Endothelial cell of umbilical vein (primary cell): ENCODE data around the gene SSR1. TPM values are rescaled to one million over a fixed set of nuclear protein-coding genes. Genes with fewer than 3 reads are reported as not detected.

Experiments used
- BruUV-seq: library from RNA; stranded (reverse); fragments of 400-500 nt; replicated peaks from 2 replicates; lab custom pipeline; 2021; lab: Mats Ljungman, UMichigan
- CTCF ChIA-PET: fragments of 300-600, 350-600 bp; sonication (Branson Sonifier 250); formaldehyde crosslinking; loops from one replicate; lab custom pipeline; 2021; ENCODE audit warnings: antibody characterized with exemption, inconsistent platforms; lab: Charles Lee
- POLR2A ChIA-PET: fragments of 300-600, 350-600 bp; sonication (Branson Sonifier 250); formaldehyde crosslinking; loops from one replicate; lab custom pipeline; 2021; ENCODE audit warnings: antibody characterized with exemption, inconsistent platforms; lab: Charles Lee
- DNase-seq: peaks from one replicate; pipeline ENCODE4 v3.0.0-alpha.2; 2011; ENCODE audit warnings: low read depth, low spot score
- FAIRE-seq: peaks from 2 replicates; lab custom pipeline; 2011; peaks lifted over from hg19 to GRCh38; lab: Jason Lieb, UNC
- H2AFZ ChIP-seq: 2 replicates; pipeline ENCODE4 v1.6.0; 2012; ENCODE audit warnings: low read depth, low read length, control low read depth, inconsistent platforms
- H3K27ac ChIP-seq: 2 replicates; pipeline ENCODE4 v1.5.1; 2011; ENCODE audit warnings: low read depth, mild to moderate bottlenecking, control low read depth, low read length, moderate library complexity; ENCODE audit not compliant: insufficient read depth
- H3K27me3 ChIP-seq, 2 experiments: 2 replicates each; pipeline versions ENCODE4 v1.6.0 to v1.6.1; 2011; ENCODE audit warnings: low read length in 2 of 2, mixed read lengths in 1 of 2; ENCODE audit not compliant: control insufficient read depth in 2 of 2, insufficient read depth in 2 of 2
- H3K36me3 ChIP-seq, 2 experiments: 2 replicates in 1 of 2; 3 replicates in 1 of 2; pipeline ENCODE4 v1.5.1; 2011; ENCODE audit warnings: low read length in 2 of 2, mild to moderate bottlenecking in 1 of 2, moderate library complexity in 1 of 2; ENCODE audit not compliant: control insufficient read depth in 2 of 2, insufficient read depth in 2 of 2; ENCODE audit errors: extremely low read depth in 1 of 2
- H3K4me1 ChIP-seq: 3 replicates; pipeline ENCODE4 v1.5.1; 2011; ENCODE audit warnings: mild to moderate bottlenecking, low read length; ENCODE audit not compliant: control insufficient read depth, insufficient read depth; ENCODE audit errors: extremely low read depth
- H3K4me2 ChIP-seq: 2 replicates; pipeline ENCODE4 v1.6.1; 2011; ENCODE audit warnings: low read length, control low read depth, mixed read lengths; ENCODE audit not compliant: insufficient read depth
- H3K4me3 ChIP-seq, 3 experiments: fragments of 200-600 bp in 1 of 3; sonication (generic), shearing (Covaris generic) in 1 of 3; replicated peaks in 1 of 3; 2 replicates each; pipeline ENCODE4 v1.5.1; 2011 to 2016; ENCODE audit warnings: control low read depth in 3 of 3, low read length in 3 of 3, mild to moderate bottlenecking in 2 of 3, inconsistent platforms in 1 of 3, low read depth in 1 of 3, moderate library complexity in 1 of 3; ENCODE audit not compliant: insufficient read depth in 1 of 3
- H3K79me2 ChIP-seq: 2 replicates; pipeline ENCODE4 v1.6.0; 2012; ENCODE audit warnings: low read length, inconsistent platforms; ENCODE audit not compliant: control insufficient read depth, insufficient read depth
- H3K9ac ChIP-seq: replicated peaks from 2 replicates; pipeline ENCODE3; 2011; ENCODE audit warnings: low read length, control low read depth; ENCODE audit not compliant: insufficient read depth; ENCODE audit errors: extremely low read depth
- H3K9me1 ChIP-seq: replicated peaks from 3 replicates; pipeline ENCODE4 v1.6.0; 2011; ENCODE audit warnings: mild to moderate bottlenecking, low read length; ENCODE audit not compliant: control insufficient read depth, insufficient read depth; ENCODE audit errors: extremely low read depth
- H3K9me3 ChIP-seq: replicated peaks from 2 replicates; pipeline ENCODE4 v1.5.1; 2012; ENCODE audit warnings: low read length, inconsistent platforms; ENCODE audit not compliant: control insufficient read depth, insufficient read depth
- H4K20me1 ChIP-seq: replicated peaks from 2 replicates; pipeline ENCODE3; 2011; ENCODE audit warnings: mild to moderate bottlenecking, low read length; ENCODE audit not compliant: control insufficient read depth, insufficient read depth; ENCODE audit errors: extremely low read depth
- EZH2 ChIP-seq: IDR thresholded peaks from 2 replicates; pipeline ENCODE4 v1.6.1; 2012; ENCODE audit warnings: borderline replicate concordance, low read depth, mild to moderate bottlenecking, moderate library complexity, low read length, inconsistent platforms; ENCODE audit not compliant: severe bottlenecking
- FOS ChIP-seq: IDR thresholded peaks from 2 replicates; pipeline ENCODE4 v1.6.1; 2011; ENCODE audit warnings: mild to moderate bottlenecking, low read length, moderate library complexity, borderline replicate concordance; ENCODE audit not compliant: insufficient read depth
- GATA2 ChIP-seq: IDR thresholded peaks from 2 replicates; pipeline ENCODE4 v1.7.0; 2011; ENCODE audit warnings: low read depth, mild to moderate bottlenecking, moderate library complexity, mixed read lengths, low read length; ENCODE audit not compliant: insufficient read length, insufficient read depth
- JUN ChIP-seq: IDR thresholded peaks from 2 replicates; pipeline ENCODE4 v1.6.1; 2011; ENCODE audit warnings: borderline replicate concordance, low read depth; ENCODE audit not compliant: insufficient read length, insufficient read depth
- MYC ChIP-seq: IDR thresholded peaks from one replicate; pipeline ENCODE4 v1.6.1; 2011; ENCODE audit warnings: mild to moderate bottlenecking, low read depth, low read length
- POLR2A ChIP-seq: IDR thresholded peaks from 2 replicates; pipeline ENCODE4 v1.6.1; 2012; ENCODE audit warnings: low read depth, mild to moderate bottlenecking, control low read depth, low read length
- POLR2AphosphoS5 ChIP-seq: IDR thresholded peaks from 2 replicates; pipeline ENCODE4 v1.6.1; 2012; ENCODE audit warnings: low read depth, mild to moderate bottlenecking, control low read depth, low read length, moderate library complexity; ENCODE audit not compliant: insufficient read depth
- dilution Hi-C: fragments of 300-500 bp; cut with MboI; formaldehyde crosslinking; loops from one replicate; pipeline ENCODE4 v1.15.0; 2019; ENCODE audit warnings: low sequenced_read_pairs; ENCODE audit not compliant: extremely low pct_ligation_motif_present
- intact Hi-C: fragments of 100-400 bp; cut with micrococcal nuclease; formaldehyde crosslinking; loops from one replicate; pipeline ENCODE4 v1.10.0; 2022
- polyA plus RNA-seq, 4 experiments: library from polyadenylated mRNA; depleted of rRNA in 3 of 4; stranded (reverse) in 3 of 4; unstranded in 1 of 4; fragments of >200 nt; gene quantifications; 2 replicates each; pipeline versions ENCODE4 v1.2.1 to v1.2.3, GENCODE V29; 2011 to 2012; ENCODE audit warnings: missing spikeins in 1 of 4
- total RNA-seq: library from RNA; stranded (reverse); gene quantifications from 2 replicates; pipeline ENCODE4 v1.2.3, GENCODE V29; 2021
- TF ChIP-seq, protein P1 (sequence below): IDR thresholded peaks from 2 replicates; pipeline ENCODE4 v1.6.1; 2011; ENCODE audit not compliant: insufficient read depth, insufficient read length
- TF ChIP-seq, protein P2 (sequence below), 2 donors: IDR thresholded peaks; 1 replicate in 1 of 2; 2 replicates in 1 of 2; pipeline ENCODE4 v1.5.1; 2011; ENCODE audit warnings: low read length in 2 of 2, mild to moderate bottlenecking in 2 of 2, moderate library complexity in 2 of 2, control low read depth in 1 of 2, inconsistent platforms in 1 of 2, low read depth in 1 of 2; ENCODE audit not compliant: insufficient read depth in 1 of 2; ENCODE audit errors: extremely low read depth in 1 of 2

Gene SSR1
- total and polyA plus RNA-seq, 2 donors (not counting 3 experiments of a cell fraction or from before 2014, with no cell fraction given), result 70.7 to 187 TPM

DNA sequence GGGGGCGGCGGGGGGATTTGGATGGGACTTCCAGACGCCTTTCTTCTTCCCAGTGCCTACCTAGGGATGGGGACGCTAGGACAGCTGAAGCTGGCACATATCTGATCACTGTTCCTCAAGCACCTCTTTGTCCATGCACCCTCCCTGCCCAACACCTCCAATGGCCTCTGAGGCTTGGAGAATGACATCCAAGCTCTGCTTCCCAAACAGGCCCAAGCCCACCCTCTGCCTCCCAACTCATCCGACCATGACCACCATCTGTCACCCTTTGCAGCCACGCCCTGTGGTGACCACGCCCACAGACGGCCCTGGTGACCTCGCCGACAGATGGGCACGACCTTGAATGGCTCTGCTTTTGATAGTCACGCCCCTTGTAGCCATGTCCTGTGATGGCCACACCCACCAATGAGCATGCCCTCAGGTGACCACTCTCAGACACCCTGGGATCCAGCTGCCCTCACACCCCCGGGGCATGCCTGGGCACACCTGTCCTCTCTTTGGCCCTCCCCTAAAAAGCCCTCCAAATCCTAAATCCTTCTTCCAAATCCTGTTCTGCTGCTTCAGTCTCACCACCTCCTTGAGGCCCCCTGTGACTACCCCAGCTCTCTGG lies 51.0 kb downstream of the SSR1 start:
- Histone ChIP-seq H3K4me1 (peaks cover 7% of the 10 kb centered on the region), H3K4me2 (peak overlapping the region; percentile 57), H3K79me2 (no peaks in the 10 kb centered on the region), H3K9ac (no peak overlapping the region), H3K9me3 (no peaks in the 10 kb centered on the region), H3K27me3 (no peaks in the 10 kb centered on the region), H3K9me1 (no peaks in the 10 kb centered on the region), H3K4me3 (peak overlapping the region in 1 of 3 experiments; percentile 51), H2AFZ (peak overlapping the region; percentile 51), H3K36me3 (no peaks in the 10 kb centered on the region), H3K27ac (no peak overlapping the region), H4K20me1 (no peaks in the 10 kb centered on the region)
- ChIA-PET CTCF (interaction anchor here (1.2 to 2.1 kb wide), 2 partner anchors 14 to 538 kb away, joined by 5 to 15 read pairs; no protein-coding TSS in a partner anchor), POLR2A (no interaction called here)
- FAIRE-seq (no peak), DNase-seq (no peak)
- intact Hi-C loops (no loop called here), dilution Hi-C loops (no loop called here)
- no TSS peak for BruUV-seq
- TF ChIP-seq MYC (no peak), POLR2A (no peak), EZH2 (no peak), POLR2AphosphoS5 (no peak), JUN (no peak), FOS (no peak), GATA2 (no peak)
- TF ChIP-seq, protein P1, sequence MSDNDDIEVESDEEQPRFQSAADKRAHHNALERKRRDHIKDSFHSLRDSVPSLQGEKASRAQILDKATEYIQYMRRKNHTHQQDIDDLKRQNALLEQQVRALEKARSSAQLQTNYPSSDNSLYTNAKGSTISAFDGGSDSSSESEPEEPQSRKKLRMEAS, result no peak
- TF ChIP-seq, protein P2, sequence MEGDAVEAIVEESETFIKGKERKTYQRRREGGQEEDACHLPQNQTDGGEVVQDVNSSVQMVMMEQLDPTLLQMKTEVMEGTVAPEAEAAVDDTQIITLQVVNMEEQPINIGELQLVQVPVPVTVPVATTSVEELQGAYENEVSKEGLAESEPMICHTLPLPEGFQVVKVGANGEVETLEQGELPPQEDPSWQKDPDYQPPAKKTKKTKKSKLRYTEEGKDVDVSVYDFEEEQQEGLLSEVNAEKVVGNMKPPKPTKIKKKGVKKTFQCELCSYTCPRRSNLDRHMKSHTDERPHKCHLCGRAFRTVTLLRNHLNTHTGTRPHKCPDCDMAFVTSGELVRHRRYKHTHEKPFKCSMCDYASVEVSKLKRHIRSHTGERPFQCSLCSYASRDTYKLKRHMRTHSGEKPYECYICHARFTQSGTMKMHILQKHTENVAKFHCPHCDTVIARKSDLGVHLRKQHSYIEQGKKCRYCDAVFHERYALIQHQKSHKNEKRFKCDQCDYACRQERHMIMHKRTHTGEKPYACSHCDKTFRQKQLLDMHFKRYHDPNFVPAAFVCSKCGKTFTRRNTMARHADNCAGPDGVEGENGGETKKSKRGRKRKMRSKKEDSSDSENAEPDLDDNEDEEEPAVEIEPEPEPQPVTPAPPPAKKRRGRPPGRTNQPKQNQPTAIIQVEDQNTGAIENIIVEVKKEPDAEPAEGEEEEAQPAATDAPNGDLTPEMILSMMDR (IDR thresholded peaks at IDR 0.05; ENCODE audit: extremely low read depth in 1 of 2, insufficient read depth in 1 of 2, low read depth in 1 of 2, low read length in 2 of 2), result no peak
